Trophoblast cell (in vitro differentiated cells and primary cell): ENCODE results near the gene PDGFC.

Experiments used
- DNase-seq, 2 donors: peaks; one replicate each; pipeline ENCODE4 v3.0.0-alpha.2; 2016
- H2AFZ ChIP-seq: 2 replicates; pipeline ENCODE4 v1.6.1; 2013; ENCODE audit warnings: low read length, moderate library complexity, mild to moderate bottlenecking; ENCODE audit not compliant: insufficient read depth, poor library complexity
- H2AK5ac ChIP-seq: 2 replicates; pipeline ENCODE4 v1.6.1; 2013; ENCODE audit warnings: mild to moderate bottlenecking, low read length
- H2BK120ac ChIP-seq: 2 replicates; pipeline ENCODE4 v1.6.1; 2013; ENCODE audit warnings: low read length, mild to moderate bottlenecking, moderate library complexity; ENCODE audit not compliant: insufficient read depth, poor library complexity
- H2BK12ac ChIP-seq: 2 replicates; pipeline ENCODE4 v1.6.1; 2013; ENCODE audit warnings: mild to moderate bottlenecking, low read length, moderate library complexity
- H2BK5ac ChIP-seq: 2 replicates; pipeline ENCODE4 v1.6.1; 2013; ENCODE audit warnings: low read length, low read depth, moderate library complexity, mild to moderate bottlenecking; ENCODE audit not compliant: poor library complexity
- H3K14ac ChIP-seq: 2 replicates; pipeline ENCODE4 v1.6.1; 2013; ENCODE audit warnings: mild to moderate bottlenecking, low read length
- H3K18ac ChIP-seq: 2 replicates; pipeline ENCODE4 v1.6.1; 2013; ENCODE audit warnings: mild to moderate bottlenecking, low read length
- H3K23ac ChIP-seq: 2 replicates; pipeline ENCODE4 v1.6.1; 2013; ENCODE audit warnings: low read length
- H3K27ac ChIP-seq: 2 replicates; pipeline ENCODE4 v1.5.1; 2013; ENCODE audit warnings: low read depth, mild to moderate bottlenecking, inconsistent platforms, low read length, moderate library complexity
- H3K27me3 ChIP-seq: 2 replicates; pipeline ENCODE4 v1.6.1; 2013; ENCODE audit warnings: inconsistent platforms, mild to moderate bottlenecking, low read length, moderate library complexity; ENCODE audit not compliant: insufficient read depth
- H3K36me3 ChIP-seq, 2 experiments: 1 replicate in 1 of 2; 2 replicates in 1 of 2; pipeline ENCODE4 v1.6.1; 2013; ENCODE audit warnings: low read length in 2 of 2, mild to moderate bottlenecking in 2 of 2, moderate library complexity in 1 of 2; ENCODE audit not compliant: insufficient read depth in 2 of 2, control insufficient read depth in 1 of 2
- H3K4ac ChIP-seq: 2 replicates; pipeline ENCODE4 v1.6.1; 2013; ENCODE audit warnings: low read depth, mild to moderate bottlenecking, low read length, moderate library complexity
- H3K4me1 ChIP-seq, 2 experiments: 1 replicate in 1 of 2; 2 replicates in 1 of 2; pipeline ENCODE4 v1.6.1; 2013; ENCODE audit warnings: low read length in 2 of 2, mild to moderate bottlenecking in 2 of 2, moderate library complexity in 1 of 2; ENCODE audit not compliant: insufficient read depth in 2 of 2, control insufficient read depth in 1 of 2
- H3K4me2 ChIP-seq: 2 replicates; pipeline ENCODE4 v1.6.1; 2013; ENCODE audit warnings: inconsistent platforms, mild to moderate bottlenecking, low read length, moderate library complexity
- H3K4me3 ChIP-seq: 2 replicates; pipeline ENCODE4 v1.5.1; 2013; ENCODE audit warnings: mild to moderate bottlenecking, low read depth, low read length, inconsistent platforms
- H3K79me1 ChIP-seq: one replicate; pipeline ENCODE4 v1.6.1; 2013; ENCODE audit warnings: low read length
- H3K79me2 ChIP-seq: 2 replicates; pipeline ENCODE4 v1.6.1; 2013; ENCODE audit warnings: low read length, mild to moderate bottlenecking; ENCODE audit not compliant: control insufficient read depth, insufficient read depth, poor library complexity
- H3K9ac ChIP-seq: 2 replicates; pipeline ENCODE4 v1.6.1; 2013; ENCODE audit warnings: mild to moderate bottlenecking, low read length
- H3K9me3 ChIP-seq: 2 replicates; pipeline ENCODE4 v1.6.1; 2013; ENCODE audit warnings: low read depth, mild to moderate bottlenecking, control low read depth, inconsistent platforms, low read length; ENCODE audit not compliant: insufficient read depth
- H4K12ac ChIP-seq: 2 replicates; pipeline ENCODE4 v1.6.1; 2013; ENCODE audit warnings: low read depth, mild to moderate bottlenecking, low read length, moderate library complexity
- H4K8ac ChIP-seq: 2 replicates; pipeline ENCODE4 v1.6.1; 2013; ENCODE audit warnings: low read depth, mild to moderate bottlenecking, low read length, moderate library complexity
- H4K91ac ChIP-seq: one replicate; pipeline ENCODE4 v1.6.1; 2013; ENCODE audit warnings: low read depth, mild to moderate bottlenecking, low read length, moderate library complexity
- WGBS: extraction: QIAGEN DNeasy Blood & Tissue Kit; methylation state at CpG from one replicate; pipeline ENCODE4 v1.1.7; 2013; ENCODE audit warnings: missing lambda C conversion rate; ENCODE audit not compliant: insufficient read length, insufficient coverage; ENCODE audit errors: extremely low coverage; 5-methylcytosine and 5-hydroxymethylcytosine counted together

PDGFC gene

GRCh38 chr4:156765277-156765676 lies 206.3 kb downstream of the PDGFC start:
- no peak for DNase-seq
- H3K4me3 ChIP-seq, result no peak overlapping the region
- peaks cover 0 to 2% of the 10 kb centered on the region in 2 experiments for H3K4me1 ChIP-seq
- no peak overlapping the region for H3K4ac ChIP-seq
- no peak overlapping the region for H3K23ac ChIP-seq
- H2BK5ac ChIP-seq, result no peak overlapping the region
- H2BK12ac ChIP-seq, result no peak overlapping the region
- no peak overlapping the region for H2BK120ac ChIP-seq
- no peak overlapping the region for H3K18ac ChIP-seq
- H3K4me2 ChIP-seq, result no peak overlapping the region
- H3K27ac ChIP-seq, result no peak overlapping the region
- no peak overlapping the region for H2AK5ac ChIP-seq
- WGBS, result no CpG with 5 or more reads among the region's 3 CpGs
- no peak overlapping the region for H4K8ac ChIP-seq
- H3K14ac ChIP-seq, result no peak overlapping the region
- no peak overlapping the region for H4K12ac ChIP-seq
- no peak overlapping the region for H4K91ac ChIP-seq
- H3K9ac ChIP-seq, result no peak overlapping the region
- no peaks in the 10 kb centered on the region for H3K36me3 ChIP-seq
- no peak overlapping the region for H2AFZ ChIP-seq
- no peaks in the 10 kb centered on the region for H3K9me3 ChIP-seq
- no peaks in the 10 kb centered on the region for H3K79me1 ChIP-seq
- no peaks in the 10 kb centered on the region for H3K27me3 ChIP-seq
- H3K79me2 ChIP-seq, result no peaks in the 10 kb centered on the region

GRCh38 chr4:156764846-156765245 lies 206.8 kb downstream of the PDGFC start:
- no peak overlapping the region for H2BK5ac ChIP-seq
- H3K4me3 ChIP-seq, result no peak overlapping the region
- no peak overlapping the region for H2BK12ac ChIP-seq
- H3K9me3 ChIP-seq, result no peaks in the 10 kb centered on the region
- H4K91ac ChIP-seq, result no peak overlapping the region
- no peak overlapping the region for H3K4ac ChIP-seq
- H3K4me2 ChIP-seq, result no peak overlapping the region
- WGBS, result no CpG with 5 or more reads among the region's 2 CpGs
- no peaks in the 10 kb centered on the region for H3K36me3 ChIP-seq
- no peaks in the 10 kb centered on the region for H3K79me2 ChIP-seq
- H3K27ac ChIP-seq, result no peak overlapping the region
- no peak overlapping the region for H2AFZ ChIP-seq
- H2BK120ac ChIP-seq, result no peak overlapping the region
- H4K8ac ChIP-seq, result no peak overlapping the region
- H3K14ac ChIP-seq, result no peak overlapping the region
- H3K18ac ChIP-seq, result no peak overlapping the region
- no peak overlapping the region for H4K12ac ChIP-seq
- no peak overlapping the region for H3K23ac ChIP-seq
- no peak for DNase-seq
- H3K79me1 ChIP-seq, result no peaks in the 10 kb centered on the region
- H3K9ac ChIP-seq, result no peak overlapping the region
- H2AK5ac ChIP-seq, result no peak overlapping the region
- H3K27me3 ChIP-seq, result no peaks in the 10 kb centered on the region
- peaks cover 0 to 2% of the 10 kb centered on the region in 2 experiments for H3K4me1 ChIP-seq

- WGBS, result no CpG with 5 or more reads among the region's 2 CpGs
- H3K4me2 ChIP-seq, result no peak overlapping the region
These were observed 207.5 kb downstream of the PDGFC start for GRCh38 chr4:156764145-156764544.

GRCh38 chr4:156763511-156763910 lies 208.1 kb downstream of the PDGFC start:
- H2AFZ ChIP-seq, result no peak overlapping the region
- no CpG with 5 or more reads among the region's 2 CpGs for WGBS
- no peak overlapping the region for H3K23ac ChIP-seq
- H3K27me3 ChIP-seq, result no peaks in the 10 kb centered on the region
- no peak overlapping the region for H3K18ac ChIP-seq
- no peaks in the 10 kb centered on the region for H3K79me1 ChIP-seq
- no peak overlapping the region for H3K4ac ChIP-seq
- no peak overlapping the region for H2BK5ac ChIP-seq
- H3K4me2 ChIP-seq, result no peak overlapping the region
- H4K91ac ChIP-seq, result no peak overlapping the region
- H3K36me3 ChIP-seq, result no peaks in the 10 kb centered on the region
- no peaks in the 10 kb centered on the region for H3K9me3 ChIP-seq
- H3K27ac ChIP-seq, result no peak overlapping the region
- no peak overlapping the region for H4K12ac ChIP-seq
- H2BK12ac ChIP-seq, result no peak overlapping the region
- H2AK5ac ChIP-seq, result no peak overlapping the region
- DNase-seq, result no peak
- H2BK120ac ChIP-seq, result no peak overlapping the region
- no peak overlapping the region for H3K4me3 ChIP-seq
- H4K8ac ChIP-seq, result no peak overlapping the region
- peaks cover 0 to 2% of the 10 kb centered on the region in 2 experiments for H3K4me1 ChIP-seq
- no peak overlapping the region for H3K14ac ChIP-seq
- H3K9ac ChIP-seq, result no peak overlapping the region
- H3K79me2 ChIP-seq, result no peaks in the 10 kb centered on the region

More at GRCh38 chr4:156764145-156764544, 207.5 kb downstream of the PDGFC start:
- Histone ChIP-seq H3K4me3 (no peak overlapping the region), H2BK12ac (no peak overlapping the region), H4K8ac (no peak overlapping the region), H3K36me3 (no peaks in the 10 kb centered on the region), H3K4ac (no peak overlapping the region), H4K12ac (no peak overlapping the region), H3K27ac (no peak overlapping the region), H3K23ac (no peak overlapping the region), H3K14ac (no peak overlapping the region), H3K9me3 (no peaks in the 10 kb centered on the region), H2BK5ac (no peak overlapping the region), H3K9ac (no peak overlapping the region), H2BK120ac (no peak overlapping the region), H3K18ac (no peak overlapping the region), H3K79me1 (no peaks in the 10 kb centered on the region), H2AK5ac (no peak overlapping the region), H3K79me2 (no peaks in the 10 kb centered on the region), H3K4me1 (peaks cover 0 to 2% of the 10 kb centered on the region in 2 experiments), H4K91ac (no peak overlapping the region), H3K27me3 (no peaks in the 10 kb centered on the region), H2AFZ (no peak overlapping the region)
- peak in 1 of 2 donors; percentile 27 for DNase-seq
